Fibroblast of lung (primary cell): ENCODE data around the gene BCL2L11. TPM values are rescaled to one million over a fixed set of nuclear protein-coding genes. Genes with fewer than 3 reads are reported as not detected.
A peak's percentile ranks its signal among the peaks of the same experiment; 100 is the strongest.

Experiments
- DNase-seq, 2 donors: peaks; one replicate each; pipeline versions ENCODE4 v3.0.0 to v3.0.0-alpha.2; 2010; ENCODE audit warnings: low read depth in 2 of 2
- H2AFZ ChIP-seq: 2 replicates; pipeline ENCODE4 v1.5.1; 2012; ENCODE audit warnings: low read length, control low read depth, inconsistent platforms
- H3K27ac ChIP-seq: 2 replicates; pipeline ENCODE4 v1.5.1; 2011; ENCODE audit warnings: low read length, control low read depth; ENCODE audit not compliant: insufficient read depth
- H3K27me3 ChIP-seq: 2 replicates; pipeline ENCODE4 v1.5.1; 2011; ENCODE audit warnings: mild to moderate bottlenecking, low read length; ENCODE audit not compliant: control insufficient read depth, insufficient read depth
- H3K36me3 ChIP-seq: 2 replicates; pipeline ENCODE4 v1.5.1; 2011; ENCODE audit warnings: low read length; ENCODE audit not compliant: control insufficient read depth, insufficient read depth
- H3K4me1 ChIP-seq: 2 replicates; pipeline ENCODE4 v1.5.1; 2011; ENCODE audit warnings: low read length; ENCODE audit not compliant: control insufficient read depth, insufficient read depth; ENCODE audit errors: extremely low read depth
- H3K4me2 ChIP-seq: 2 replicates; pipeline ENCODE4 v1.5.1; 2011; ENCODE audit warnings: low read length, control low read depth; ENCODE audit not compliant: insufficient read depth; ENCODE audit errors: extremely low read depth
- H3K4me3 ChIP-seq, 4 experiments: fragments of 200-600 bp in 1 of 4; sonication (generic) in 1 of 4; replicated peaks in 1 of 4; 2 replicates each; pipeline ENCODE4 v1.5.1; 2011 to 2016; ENCODE audit warnings: low read length in 4 of 4, low read depth in 3 of 4, mild to moderate bottlenecking in 3 of 4, control low read depth in 2 of 4, inconsistent platforms in 1 of 4, mixed read lengths in 1 of 4; ENCODE audit not compliant: insufficient read depth in 1 of 4; ENCODE audit errors: control extremely low read depth in 1 of 4
- H3K79me2 ChIP-seq: 2 replicates; pipeline ENCODE4 v1.5.1; 2012; ENCODE audit warnings: mild to moderate bottlenecking, low read length, inconsistent platforms; ENCODE audit not compliant: control insufficient read depth, insufficient read depth
- H3K9ac ChIP-seq: 2 replicates; pipeline ENCODE4 v1.5.1; 2011; ENCODE audit warnings: mild to moderate bottlenecking, low read length, control low read depth; ENCODE audit not compliant: insufficient read depth
- H3K9me3 ChIP-seq: 2 replicates; pipeline ENCODE4 v1.5.1; 2012; ENCODE audit warnings: low read depth, low read length; ENCODE audit not compliant: control insufficient read depth, insufficient read depth
- H4K20me1 ChIP-seq: 2 replicates; pipeline ENCODE4 v1.5.1; 2011; ENCODE audit warnings: low read length; ENCODE audit not compliant: control insufficient read depth, insufficient read depth; ENCODE audit errors: extremely low read depth
- EZH2 ChIP-seq: IDR thresholded peaks from 2 replicates; pipeline ENCODE4 v1.5.1; 2012; ENCODE audit warnings: low read length, control low read depth, mild to moderate bottlenecking; ENCODE audit errors: missing control alignments
- polyA plus RNA-seq, 2 donors: library from polyadenylated mRNA; depleted of rRNA in 1 of 2; stranded (reverse) in 1 of 2; unstranded in 1 of 2; fragments of >200 nt; gene quantifications; 2 replicates each; pipeline ENCODE4 v1.2.1, GENCODE V29; 2011 to 2012; ENCODE audit warnings: missing spikeins in 1 of 2
- total RNA-seq: library from RNA; depleted of rRNA; stranded (reverse); fragments of >200 nt; gene quantifications from 2 replicates; pipeline ENCODE4 v1.2.1, GENCODE V29; 2014
- TF ChIP-seq, protein P1 (sequence below), 2 donors: IDR thresholded peaks in 1 of 2; conservative IDR thresholded peaks in 1 of 2; 1 replicate in 1 of 2; 2 replicates in 1 of 2; pipeline ENCODE4 v1.5.1; 2011 to 2012; ENCODE audit warnings: low read length in 2 of 2, control low read depth in 1 of 2, inconsistent platforms in 1 of 2, low read depth in 1 of 2, mild to moderate bottlenecking in 1 of 2

Gene BCL2L11
- total and polyA plus RNA-seq, 2 donors (not counting 1 experiment from before 2014, with no cell fraction given), result 1.5 to 10.2 TPM

DNA sequence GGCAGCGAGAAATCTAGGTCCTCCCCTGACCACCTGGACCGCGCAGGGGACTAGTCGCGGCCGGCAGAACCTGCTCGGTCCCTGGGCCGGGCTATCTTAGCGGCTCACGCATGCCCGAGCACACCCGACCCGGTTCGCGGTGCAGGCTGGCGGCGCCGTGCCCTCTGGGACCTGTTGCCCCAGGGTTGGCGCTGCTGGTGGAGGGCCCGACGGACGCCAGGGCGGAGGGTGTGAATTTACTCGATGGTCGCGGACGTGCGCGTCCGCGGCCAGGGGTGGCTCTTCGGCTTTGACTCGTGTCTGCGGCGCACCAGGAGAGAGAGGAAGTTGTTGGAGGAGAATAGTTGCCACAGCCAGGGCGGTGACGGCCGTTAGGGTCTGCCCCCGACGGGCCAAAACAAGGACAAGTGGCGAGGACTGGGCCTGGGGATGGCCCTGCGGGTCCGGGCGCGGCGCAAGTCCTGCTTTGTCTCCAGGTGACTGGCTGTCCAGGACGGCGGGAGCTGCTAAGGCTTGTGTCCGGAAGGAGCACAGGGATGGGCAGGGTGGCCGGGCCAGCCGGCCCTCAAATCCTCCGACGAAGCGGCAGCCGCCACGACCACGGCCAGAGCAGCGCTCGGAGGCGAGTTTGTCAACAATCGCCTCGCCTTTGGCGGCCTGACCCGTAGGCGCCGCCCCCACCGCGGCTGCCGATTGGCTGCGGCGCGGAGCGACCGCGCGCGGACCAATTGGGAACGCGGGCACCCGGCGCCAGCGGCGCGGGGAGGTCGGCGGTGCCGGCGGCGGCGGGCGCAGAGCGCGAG is 1.3 kb downstream of the BCL2L11 start:
- Histone ChIP-seq H3K27ac (peak overlapping the region; percentile 49), H3K9me3 (no peaks in the 10 kb centered on the region), H3K4me3 (peak overlapping the region; percentile 80 to 93 (median 82)), H2AFZ (peak overlapping the region; percentile 58), H3K4me1 (peaks cover 5% of the 10 kb centered on the region), H3K9ac (peak overlapping the region; percentile 51), H3K36me3 (no peaks in the 10 kb centered on the region), H3K27me3 (peaks cover 12% of the 10 kb centered on the region), H3K79me2 (no peaks in the 10 kb centered on the region), H4K20me1 (no peaks in the 10 kb centered on the region), H3K4me2 (peak overlapping the region; percentile 88)
- peak; percentile 83 to 89 for DNase-seq
- TF ChIP-seq, protein P1, sequence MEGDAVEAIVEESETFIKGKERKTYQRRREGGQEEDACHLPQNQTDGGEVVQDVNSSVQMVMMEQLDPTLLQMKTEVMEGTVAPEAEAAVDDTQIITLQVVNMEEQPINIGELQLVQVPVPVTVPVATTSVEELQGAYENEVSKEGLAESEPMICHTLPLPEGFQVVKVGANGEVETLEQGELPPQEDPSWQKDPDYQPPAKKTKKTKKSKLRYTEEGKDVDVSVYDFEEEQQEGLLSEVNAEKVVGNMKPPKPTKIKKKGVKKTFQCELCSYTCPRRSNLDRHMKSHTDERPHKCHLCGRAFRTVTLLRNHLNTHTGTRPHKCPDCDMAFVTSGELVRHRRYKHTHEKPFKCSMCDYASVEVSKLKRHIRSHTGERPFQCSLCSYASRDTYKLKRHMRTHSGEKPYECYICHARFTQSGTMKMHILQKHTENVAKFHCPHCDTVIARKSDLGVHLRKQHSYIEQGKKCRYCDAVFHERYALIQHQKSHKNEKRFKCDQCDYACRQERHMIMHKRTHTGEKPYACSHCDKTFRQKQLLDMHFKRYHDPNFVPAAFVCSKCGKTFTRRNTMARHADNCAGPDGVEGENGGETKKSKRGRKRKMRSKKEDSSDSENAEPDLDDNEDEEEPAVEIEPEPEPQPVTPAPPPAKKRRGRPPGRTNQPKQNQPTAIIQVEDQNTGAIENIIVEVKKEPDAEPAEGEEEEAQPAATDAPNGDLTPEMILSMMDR (conservative IDR thresholded peaks at IDR 0.05 in 1 of 2, IDR thresholded peaks at IDR 0.05 in 1 of 2; ENCODE audit: low read depth in 1 of 2, low read length in 2 of 2), result no peak
- no peak for TF ChIP-seq EZH2

DNA sequence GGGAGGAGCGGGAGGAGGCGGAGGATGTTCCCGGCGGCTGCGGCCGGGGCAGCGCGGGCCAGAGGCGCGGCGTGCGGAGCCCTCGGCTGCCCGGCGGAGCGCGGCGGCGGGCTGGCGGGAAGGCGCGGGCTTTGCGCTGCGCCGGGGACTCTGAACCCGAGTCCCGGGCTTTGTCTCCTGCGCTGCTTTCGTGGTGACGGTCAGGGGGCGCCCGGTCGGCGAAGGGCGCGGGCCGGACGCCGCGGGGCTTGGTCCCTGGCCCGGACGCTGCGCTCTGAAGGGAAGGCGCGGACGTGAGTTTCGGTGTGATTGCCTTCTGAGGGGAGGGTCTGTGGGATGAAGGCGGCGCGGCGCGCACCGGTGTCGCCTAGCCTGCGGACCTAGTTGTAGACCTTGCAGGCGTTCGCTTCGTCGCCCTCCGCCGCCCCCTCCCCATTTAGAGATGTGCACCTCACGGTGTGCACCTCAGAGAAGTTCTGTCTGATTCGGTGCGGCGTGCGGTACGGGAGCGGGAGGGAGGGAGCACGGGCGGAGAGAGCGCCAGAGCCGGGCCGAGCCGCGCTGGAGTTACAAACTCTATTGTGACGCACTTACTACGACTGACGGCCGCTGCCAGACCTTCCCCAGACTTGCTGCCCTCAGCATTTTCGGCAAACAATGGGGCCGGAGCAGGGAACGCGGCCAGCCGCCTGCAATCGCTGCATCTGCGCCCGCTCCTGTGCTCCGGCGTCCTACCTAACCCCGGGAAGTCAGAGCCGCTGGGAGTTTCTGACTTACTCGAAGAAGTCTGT is 2.1 kb downstream of the BCL2L11 start:
- Histone ChIP-seq H3K9me3 (no peaks in the 10 kb centered on the region), H3K4me1 (peaks cover 3% of the 10 kb centered on the region), H3K4me3 (peak overlapping the region; percentile 70 to 93 (median 80)), H3K79me2 (no peaks in the 10 kb centered on the region), H3K9ac (peak overlapping the region; percentile 81), H3K27me3 (peaks cover 12% of the 10 kb centered on the region), H3K36me3 (no peaks in the 10 kb centered on the region), H2AFZ (peak overlapping the region; percentile 81), H3K4me2 (peak overlapping the region; percentile 89), H4K20me1 (no peaks in the 10 kb centered on the region), H3K27ac (peak overlapping the region; percentile 72)
- TF ChIP-seq, protein P1 (conservative IDR thresholded peaks at IDR 0.05 in 1 of 2, IDR thresholded peaks at IDR 0.05 in 1 of 2; ENCODE audit: low read depth in 1 of 2, low read length in 2 of 2), result no peak
- TF ChIP-seq EZH2, result no peak
- peak; percentile 85 to 92 for DNase-seq

DNA sequence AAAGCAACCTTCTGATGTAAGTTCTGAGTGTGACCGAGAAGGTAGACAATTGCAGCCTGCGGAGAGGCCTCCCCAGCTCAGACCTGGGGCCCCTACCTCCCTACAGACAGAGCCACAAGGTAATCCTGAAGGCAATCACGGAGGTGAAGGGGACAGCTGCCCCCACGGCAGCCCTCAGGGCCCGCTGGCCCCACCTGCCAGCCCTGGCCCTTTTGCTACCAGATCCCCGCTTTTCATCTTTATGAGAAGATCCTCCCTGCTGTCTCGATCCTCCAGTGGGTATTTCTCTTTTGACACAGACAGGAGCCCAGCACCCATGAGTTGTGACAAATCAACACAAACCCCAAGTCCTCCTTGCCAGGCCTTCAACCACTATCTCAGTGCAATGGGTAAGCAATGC is 3.0 kb downstream of the BCL2L11 start:
- H3K27ac ChIP-seq, result no peak overlapping the region
- no peak overlapping the region for H3K4me2 ChIP-seq
- no peaks in the 10 kb centered on the region for H3K36me3 ChIP-seq
- H3K79me2 ChIP-seq, result no peaks in the 10 kb centered on the region
- H3K27me3 ChIP-seq, result peaks cover 10% of the 10 kb centered on the region
- no peak overlapping the region for H2AFZ ChIP-seq
- DNase-seq, result no peak
- H3K4me3 ChIP-seq, result peak overlapping the region in 2 of 4 experiments; percentile 85 to 93
- H3K9me3 ChIP-seq, result no peaks in the 10 kb centered on the region
- H4K20me1 ChIP-seq, result no peaks in the 10 kb centered on the region
- no peak overlapping the region for H3K9ac ChIP-seq
- TF ChIP-seq, protein P1 (conservative IDR thresholded peaks at IDR 0.05 in 1 of 2, IDR thresholded peaks at IDR 0.05 in 1 of 2; ENCODE audit: low read depth in 1 of 2, low read length in 2 of 2), result no peak
- TF ChIP-seq EZH2, result no peak
- H3K4me1 ChIP-seq, result peaks cover 3% of the 10 kb centered on the region
